SW480 (cell line): Measurements from ENCODE around the gene FBXO46.
"Not testable (repeated sequence)": the region's sequence is repeated elsewhere in the genome, so short reads cannot be mapped to it uniquely, and the experiment has no call there.

Experiments
- DNase-seq: peaks from one replicate; pipeline ENCODE4 v3.0.0-alpha.2; 2016; ENCODE audit warnings: low spot score

FBXO46 gene

DNA sequence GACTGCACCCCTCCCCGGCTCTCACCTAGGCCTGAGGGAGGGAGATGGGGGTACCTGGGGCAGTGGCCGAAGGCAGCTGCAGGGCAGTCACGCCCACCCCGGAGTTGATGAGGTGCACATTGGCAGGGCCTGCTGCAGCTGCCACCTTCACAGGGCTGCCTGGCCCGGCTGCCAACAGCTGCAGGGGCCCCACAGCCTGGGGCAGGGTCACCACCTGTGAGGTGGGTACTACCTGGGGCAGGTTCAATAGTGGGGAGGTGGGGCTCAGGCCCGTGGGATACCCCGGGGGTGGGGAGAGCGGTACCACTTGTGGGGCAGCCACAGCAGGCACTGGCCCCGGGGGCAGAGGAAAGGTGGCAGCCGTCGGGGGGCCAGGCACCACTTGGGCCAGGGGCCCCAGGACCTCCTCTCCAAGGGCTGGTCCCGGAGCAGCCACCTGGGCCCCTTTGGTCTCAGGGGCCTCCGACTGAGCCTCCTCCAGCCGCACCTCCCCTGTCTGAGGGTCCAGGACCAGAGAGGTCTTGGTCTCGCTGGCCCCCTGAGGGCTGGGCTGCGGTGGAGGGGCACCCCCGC is 35.7 kb upstream of the FBXO46 start:
- DNase-seq, result no peak

DNA sequence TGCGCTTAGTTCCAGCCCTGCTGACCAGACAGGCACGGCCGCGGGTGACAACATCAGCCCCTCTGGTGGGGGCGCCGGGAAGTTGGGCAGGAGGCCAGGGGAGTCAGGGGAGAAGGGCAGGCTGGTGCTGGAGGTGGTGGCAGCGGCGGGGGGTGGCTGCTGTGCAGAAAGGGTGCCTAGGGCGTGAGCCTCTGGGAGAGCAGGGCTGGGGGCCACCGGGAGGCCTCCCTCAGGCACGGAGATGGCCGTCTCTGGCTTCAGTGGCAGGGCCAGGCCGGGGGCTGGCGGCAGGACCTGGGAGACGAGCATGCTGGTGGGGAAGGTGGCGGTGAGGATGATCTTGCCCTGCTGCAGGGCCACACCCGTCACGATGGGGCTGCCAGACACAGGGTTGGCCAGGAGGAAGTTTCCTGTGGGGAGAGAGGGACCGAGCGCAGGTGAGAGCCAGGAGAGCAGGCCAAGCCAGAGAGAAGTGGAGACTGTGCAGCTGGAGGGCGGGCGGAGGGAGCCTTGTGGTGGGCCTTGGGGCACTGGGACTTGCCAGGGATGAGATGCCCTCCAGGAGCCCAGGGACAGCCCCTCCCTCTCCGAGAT is 35.1 kb upstream of the FBXO46 start:
- DNase-seq, result no peak

DNA sequence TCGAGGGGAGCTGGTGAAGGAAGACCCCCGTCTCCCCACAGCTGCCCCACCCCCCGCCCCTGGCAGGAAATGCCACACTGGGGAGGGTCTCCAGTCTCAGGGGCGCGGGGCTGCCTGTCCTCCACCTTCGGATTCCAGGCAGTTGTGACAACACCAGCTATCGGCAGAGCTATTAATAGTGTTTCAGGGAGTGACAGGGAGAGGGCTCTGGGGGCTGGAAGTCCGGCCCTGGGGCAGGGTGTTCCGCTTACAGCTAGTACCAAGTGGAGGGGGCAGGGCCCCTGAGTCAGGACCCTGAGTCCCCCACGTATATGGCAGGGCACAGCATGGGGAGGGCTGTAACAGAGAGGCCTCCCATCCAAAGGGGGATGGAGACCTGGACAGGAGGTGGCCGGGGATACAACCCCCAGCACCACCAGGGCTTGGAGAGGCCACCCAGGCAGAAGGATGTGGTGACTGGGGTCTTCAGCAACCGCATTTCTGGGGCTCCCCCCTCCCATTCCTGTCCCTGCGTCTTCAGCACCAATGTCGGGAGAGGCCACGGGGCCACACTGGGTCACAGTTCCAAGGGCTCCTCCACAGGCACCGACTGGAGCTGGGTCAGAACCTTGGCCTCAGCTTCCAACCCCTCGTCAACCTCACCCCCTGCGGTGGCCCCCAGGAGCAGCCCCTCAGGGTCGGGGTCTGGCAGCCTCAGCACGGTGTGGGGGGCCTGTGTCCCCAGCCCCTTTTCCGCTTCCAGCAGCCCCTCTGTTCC is 34.4 kb upstream of the FBXO46 start:
- no peak for DNase-seq

DNA sequence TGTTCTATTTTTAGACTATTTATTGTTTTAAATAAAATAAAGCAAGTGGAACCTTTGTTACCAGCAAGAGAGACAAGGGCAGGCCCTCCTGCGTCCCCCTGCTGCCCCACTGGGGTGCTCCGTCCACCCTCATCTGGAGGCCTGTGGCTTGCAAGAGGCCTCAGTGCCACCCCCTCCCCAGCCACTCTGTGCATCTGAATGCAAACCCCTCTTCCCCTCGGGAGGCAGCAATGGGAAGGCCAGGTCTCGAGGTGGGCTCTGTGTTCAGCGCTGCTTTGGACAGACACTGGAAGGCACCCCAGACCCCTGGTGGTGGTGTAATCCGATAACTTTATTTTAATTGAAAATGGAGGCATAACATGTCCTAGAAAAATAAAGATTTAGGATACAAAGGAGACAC is 33.8 kb upstream of the FBXO46 start:
- no peak for DNase-seq

DNA sequence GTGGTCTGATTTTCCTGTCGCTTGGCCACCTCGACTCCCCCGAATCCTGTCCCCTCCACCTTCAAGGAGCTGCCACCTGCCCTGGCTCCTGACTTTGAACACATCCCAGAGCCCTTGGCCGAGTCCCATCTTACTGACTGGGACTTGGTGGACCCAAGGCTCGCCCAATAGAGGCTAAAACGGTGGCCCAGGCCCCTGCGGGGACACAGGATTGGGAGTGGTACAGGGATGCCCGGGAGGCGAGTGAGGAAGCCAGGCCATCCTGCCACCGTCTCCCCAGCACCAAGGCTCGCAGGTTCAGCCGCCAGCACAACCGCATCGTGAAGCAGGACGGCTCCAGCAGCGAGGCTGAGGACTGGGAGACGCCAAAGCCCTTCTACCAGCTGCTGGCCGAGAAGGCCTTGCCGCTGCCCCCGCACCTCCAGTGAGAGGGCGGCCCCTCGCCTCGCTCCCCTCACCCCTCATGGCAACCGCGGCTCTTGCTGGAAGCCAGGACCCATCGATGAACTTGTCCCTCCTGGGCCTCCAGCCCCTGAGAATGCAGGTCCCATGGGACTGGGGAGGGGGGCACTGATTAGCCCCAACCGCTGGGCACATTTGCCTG is 33.1 kb upstream of the FBXO46 start:
- no peak for DNase-seq

DNA sequence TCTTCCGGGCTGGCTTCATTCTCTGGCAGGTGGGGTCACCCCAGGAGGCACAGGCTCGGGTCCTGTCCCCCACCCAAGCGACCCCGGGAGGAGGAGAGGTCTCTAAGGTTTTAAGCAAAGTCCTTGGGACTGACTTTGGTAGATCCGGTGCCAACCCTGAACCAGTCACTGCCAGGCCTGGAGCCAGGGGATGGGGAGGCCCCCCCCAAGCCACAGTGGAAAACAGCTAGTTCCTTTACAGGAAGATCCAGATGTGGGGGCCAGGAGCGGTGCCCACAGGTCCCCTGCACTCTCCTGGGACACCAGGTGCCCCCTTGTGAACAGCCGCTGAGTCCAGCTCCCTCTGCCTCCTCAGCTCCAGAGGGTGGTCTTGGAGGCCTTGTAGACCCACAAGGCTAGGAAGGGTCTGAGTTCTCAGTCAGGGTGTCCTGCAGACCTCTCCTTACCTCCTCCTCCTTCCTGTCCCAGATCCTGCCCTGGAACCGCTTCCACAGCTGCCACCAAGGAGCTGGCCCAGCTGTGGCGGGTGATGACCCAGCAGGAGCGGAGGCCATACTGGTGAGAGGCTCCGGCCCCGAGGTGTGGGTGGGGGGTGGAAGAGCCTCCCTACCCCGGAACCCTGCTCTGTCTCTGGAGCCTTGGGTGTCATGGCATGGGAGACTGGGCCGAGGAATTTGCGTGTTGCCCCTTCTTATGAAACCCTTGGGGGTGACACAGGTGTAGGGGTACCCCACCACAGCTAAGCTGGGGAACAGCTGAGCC is 32.4 kb upstream of the FBXO46 start:
- DNase-seq, result no peak

DNA sequence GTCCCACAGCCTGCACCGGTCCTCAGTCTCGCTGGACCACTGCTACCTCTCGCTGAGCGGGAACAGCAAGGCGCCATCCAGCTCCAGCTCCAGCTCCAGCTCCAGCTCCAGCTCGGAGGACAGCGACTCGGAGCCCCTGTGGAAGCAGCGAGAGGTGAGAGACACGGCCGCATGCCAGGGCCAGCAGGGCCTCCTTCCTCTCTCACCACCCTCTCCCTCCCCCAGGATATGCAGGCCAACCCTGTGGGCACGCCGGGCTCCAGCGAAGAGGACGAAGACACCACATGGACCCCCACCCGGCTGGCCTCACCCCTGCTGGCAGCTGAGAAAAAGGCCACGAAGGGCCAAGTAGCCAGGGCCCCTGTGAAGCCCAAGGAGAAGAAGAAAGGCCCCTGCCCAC is 31.0 kb upstream of the FBXO46 start:
- no peak for DNase-seq

DNA sequence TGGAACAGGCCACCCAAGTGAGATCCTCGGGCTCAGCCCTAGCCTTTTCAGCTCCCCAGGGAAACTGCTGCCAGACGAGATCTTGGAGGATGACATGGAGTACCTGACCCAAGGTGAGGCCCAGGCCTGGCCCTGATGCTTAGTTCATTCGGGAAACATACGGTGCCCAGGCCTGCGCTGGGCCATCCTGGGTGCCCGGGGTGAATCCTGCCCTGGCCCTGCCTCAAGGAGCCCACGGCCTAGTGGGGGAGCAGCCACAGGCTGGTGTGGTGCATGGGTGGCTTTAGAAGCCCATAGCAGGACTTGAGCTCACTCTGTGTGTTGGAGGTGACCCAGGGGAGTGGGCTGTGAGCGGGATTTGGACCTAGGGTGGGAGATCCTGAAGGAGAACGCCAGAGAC is 28.2 kb upstream of the FBXO46 start:
- DNase-seq, result no peak

DNA sequence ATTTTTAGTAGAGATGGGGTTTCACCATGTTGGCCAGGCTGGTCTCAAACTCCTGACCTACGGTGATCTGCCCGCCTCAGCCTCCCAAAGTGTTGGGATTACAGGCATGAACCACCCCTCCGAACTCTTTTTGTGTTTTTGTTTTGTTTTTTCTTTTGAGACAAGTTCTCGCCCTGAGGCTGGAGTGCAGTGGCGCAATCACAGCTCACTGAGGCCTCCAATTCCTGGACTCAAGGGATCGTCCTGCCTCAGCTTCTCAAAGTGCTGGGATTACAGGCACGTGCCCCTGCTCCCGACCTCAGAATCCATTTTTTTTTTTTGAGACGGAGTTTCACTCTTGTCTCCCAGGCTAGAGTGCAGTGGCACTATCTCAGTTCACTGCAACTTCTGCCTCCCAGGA is 27.0 kb upstream of the FBXO46 start:
- no peak for DNase-seq

DNA sequence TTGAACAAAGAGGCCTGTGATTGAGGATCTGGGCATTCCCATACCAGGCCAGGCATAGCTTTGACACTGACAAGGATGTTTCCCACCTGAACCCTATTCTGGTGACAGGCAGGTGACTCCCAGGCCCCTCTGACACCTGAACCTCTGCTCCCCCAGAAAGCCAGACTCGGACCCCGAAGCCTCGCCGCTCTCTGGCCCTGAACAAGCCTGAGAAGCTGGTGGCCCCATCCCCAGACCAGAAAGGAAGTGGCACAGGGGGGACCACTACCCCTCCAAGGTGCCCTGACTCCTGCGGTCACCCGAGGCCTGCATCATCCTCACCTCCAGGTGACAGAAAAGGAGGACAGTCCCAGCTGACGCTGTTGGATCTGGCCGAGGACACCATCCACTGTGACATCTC is 23.6 kb upstream of the FBXO46 start:
- no peak for DNase-seq

DNA sequence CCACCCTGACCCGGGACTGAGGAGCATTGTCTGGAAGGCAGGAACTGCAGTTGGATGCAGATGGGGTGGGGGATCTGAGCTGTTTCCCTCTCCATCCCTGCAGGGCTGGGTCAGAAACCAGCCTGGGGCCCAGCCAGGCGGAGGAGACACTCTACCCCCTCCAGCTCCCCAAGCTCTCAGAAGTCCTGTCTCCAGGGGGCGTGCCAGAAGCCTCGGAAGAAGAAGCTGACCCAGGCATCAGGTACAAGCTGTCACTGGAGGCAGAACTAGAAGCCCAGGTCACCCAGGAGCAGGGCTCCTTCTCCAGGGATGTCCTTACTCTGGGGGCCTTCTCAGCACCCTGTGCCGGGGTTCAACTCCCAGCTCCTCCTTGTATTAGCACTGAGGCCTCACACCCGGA is 22.9 kb upstream of the FBXO46 start:
- DNase-seq, result no peak

DNA sequence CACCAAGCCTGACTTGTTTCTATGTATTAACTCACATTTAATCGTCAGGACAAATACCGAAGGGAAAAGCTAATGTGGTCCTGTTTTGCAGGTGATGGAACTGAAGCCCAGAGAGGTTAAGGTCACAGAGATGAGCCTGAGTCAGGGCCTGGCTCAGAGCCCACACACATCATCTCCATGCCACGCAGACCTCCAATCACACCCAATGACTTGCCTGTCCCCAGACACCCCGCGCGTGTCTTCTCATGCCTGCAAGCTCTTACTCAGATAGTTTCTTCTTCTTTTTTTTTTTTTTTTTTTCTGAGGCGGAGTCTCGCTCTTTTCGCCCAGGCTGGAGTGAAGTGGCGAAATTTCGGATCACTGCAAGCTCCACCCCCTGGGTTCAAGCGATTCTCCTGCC is 21.9 kb upstream of the FBXO46 start:
- DNase-seq, result no peak

DNA sequence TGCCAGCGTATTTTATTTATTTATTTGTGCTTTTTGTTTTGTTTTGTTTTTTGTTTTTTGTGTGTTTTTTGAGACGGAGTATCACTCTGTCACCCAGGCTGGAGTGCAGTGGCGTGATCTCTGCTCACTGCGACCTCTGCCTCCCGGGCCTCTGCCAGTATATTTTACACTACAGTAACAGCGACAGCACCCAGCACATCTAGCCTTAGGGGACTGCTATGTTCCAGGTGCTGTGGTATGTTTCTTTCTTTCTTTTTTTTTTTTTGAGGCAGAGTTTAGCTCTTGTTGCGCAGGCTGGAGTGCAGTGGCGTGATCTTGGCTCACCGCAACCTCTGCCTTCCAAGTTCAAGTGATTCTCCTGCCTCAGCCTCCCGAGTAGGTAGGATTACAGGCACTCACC is 20.8 kb upstream of the FBXO46 start:
- DNase-seq, result not testable (repeated sequence)

DNA sequence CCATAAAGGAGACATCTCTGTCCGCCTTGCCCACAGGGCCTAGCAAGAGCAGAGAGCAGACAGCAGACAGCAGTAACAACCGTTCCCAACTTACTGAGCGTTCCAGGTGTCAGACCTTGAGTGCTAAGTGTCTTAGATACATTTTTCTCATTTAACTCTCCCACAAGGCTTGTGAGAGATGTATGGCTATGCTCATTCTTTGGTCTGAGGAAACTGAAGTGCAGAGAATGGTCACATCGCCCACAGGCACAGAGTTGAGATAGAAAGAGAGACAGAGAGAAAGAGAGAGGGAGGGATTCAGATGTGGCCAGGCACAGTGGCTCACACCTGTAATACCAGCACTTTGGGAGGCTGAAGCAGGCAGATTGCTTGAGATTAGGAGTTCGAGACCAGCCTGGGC is 16.8 kb upstream of the FBXO46 start:
- no peak for DNase-seq

DNA sequence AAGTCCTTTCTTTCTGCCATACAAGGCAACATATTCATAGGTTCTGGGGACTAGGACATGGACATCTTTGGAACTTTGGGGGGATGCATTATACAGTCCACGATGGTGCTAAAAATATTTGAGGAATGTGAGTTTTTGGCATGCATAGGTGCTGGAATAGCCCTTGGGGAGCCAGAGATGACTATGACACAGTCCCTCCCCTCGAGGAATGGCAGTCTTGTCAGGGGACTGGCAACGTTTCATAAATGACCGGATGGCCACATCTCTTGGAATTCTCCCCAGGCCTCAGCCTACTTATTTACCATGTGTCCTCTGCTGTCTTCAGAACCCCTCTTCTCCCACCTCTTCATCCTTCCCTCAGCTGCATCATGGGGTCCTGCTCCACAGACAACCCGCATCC is 16.2 kb upstream of the FBXO46 start:
- DNase-seq, result no peak

DNA sequence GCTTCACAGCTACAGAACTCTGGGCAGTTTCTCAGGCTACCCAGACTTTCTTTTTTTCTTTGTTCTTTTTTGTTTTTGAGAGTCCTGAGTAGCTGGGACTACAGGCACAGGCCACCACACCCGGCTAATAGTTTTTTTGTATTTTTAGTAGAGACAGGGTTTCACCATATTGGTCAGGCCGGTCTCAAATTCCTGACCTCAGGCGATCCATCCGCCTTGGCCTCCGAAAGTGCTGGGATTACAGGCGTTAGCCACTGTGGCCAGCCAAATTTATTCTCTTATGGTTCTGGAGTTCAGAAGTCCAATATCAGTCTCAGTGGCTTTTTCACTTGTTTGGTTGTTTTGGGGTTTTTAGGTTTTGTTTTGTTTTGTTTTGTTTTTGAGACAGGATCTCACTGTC is 14.9 kb upstream of the FBXO46 start:
- no peak for DNase-seq

DNA sequence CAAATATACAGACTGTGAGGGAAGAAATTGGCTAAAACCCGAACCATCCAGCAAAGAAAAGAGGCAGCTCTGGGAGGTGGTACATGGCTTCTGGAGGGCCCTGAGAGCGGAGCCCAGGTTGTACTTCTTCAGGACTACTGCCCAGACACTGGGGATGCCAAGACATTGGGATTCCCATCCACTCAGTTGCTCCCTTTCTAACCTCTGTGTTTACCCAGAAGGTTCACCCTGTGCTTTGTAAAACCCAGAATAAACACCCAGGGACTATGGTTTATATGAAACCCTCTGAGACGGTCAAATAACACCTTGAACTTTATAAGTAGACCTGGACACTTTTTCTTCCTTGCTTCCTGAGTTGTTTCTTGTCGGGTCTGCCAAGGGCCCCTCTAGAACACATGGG is 12.3 kb upstream of the FBXO46 start:
- DNase-seq, result no peak

DNA sequence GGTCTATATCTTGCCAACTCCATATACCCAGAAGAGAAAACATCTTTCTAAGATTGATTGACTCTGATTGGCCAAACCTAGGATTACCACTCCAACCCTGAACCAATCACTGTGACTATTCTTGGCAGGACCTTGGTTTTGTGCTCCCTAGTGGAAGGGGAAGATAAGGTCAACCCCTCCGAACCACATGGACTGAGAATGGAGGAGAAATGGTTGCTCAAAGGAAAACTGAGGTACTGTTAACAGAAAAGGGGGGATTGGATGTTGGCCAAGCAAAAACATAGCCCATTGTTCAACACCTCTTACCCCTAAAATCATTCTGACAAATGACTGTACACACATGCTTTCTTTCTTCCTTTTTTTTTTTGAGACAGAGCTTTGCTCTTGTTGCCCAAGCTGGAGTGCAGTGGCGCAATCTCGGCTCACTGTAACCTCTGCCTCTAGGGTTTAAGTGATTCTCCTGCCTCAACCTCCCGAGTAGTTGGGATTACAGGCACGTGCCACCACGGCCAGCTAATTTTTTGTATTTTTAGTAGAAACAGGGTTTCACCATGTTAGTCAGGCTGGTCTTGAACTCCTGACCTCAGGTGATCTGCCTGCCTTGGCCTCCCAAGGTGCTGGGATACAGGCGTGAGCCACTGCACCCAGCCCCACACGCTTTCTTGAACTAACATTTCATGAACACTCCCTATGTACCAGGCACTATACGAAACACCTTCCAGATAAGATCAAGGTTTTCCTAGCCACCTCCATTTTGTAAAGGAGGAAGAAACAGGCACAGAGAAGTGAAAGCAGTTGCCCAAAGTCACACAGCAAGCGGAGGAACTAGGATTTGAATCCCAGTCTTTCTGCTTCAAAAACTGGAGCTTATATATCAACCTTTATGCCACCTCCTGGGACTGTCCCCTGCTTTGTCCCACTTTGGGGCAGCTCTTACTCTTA is 9.1 kb upstream of the FBXO46 start:
- peak; percentile 25 for DNase-seq

DNA sequence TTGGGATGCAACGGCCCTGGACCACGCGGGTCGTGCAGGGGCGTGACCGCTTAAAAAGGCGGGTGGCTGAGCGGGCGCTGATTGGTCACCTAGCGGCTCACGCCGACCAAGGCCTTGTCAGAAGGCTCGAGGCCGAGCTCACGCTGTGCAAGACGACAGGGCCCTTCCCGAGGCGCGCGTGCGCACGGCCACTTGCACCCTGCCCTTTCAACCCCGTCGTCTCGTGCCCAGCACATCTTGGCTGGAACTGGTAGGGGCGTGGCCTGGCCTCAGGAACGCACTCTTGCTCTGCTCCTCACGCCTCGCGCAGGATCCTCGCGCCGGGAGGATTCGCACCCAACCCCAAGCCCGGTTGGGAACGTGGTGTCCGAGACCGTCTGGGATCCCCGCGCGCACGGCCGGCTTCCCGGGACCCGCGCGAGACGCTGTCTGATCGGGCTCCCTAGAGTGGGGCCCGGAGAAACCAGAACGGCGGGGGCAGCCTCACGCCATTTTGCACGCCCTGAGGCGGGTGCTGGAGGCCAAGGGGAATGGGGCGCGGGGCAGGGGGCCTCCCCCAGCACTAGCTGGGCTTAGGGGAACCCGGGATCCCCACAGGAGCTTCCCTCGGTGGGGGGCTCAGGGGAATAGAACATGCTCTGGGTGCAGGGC is 2.6 kb upstream of the FBXO46 start, which contains the start of gene MEIOSIN:
Gene MEIOSIN (plus strand): TSS at position 280 of the 651 bp plus-strand sequence. CDS start 1,938 bp downstream, outside the sequence.
- DNase-seq, result no peak

DNA sequence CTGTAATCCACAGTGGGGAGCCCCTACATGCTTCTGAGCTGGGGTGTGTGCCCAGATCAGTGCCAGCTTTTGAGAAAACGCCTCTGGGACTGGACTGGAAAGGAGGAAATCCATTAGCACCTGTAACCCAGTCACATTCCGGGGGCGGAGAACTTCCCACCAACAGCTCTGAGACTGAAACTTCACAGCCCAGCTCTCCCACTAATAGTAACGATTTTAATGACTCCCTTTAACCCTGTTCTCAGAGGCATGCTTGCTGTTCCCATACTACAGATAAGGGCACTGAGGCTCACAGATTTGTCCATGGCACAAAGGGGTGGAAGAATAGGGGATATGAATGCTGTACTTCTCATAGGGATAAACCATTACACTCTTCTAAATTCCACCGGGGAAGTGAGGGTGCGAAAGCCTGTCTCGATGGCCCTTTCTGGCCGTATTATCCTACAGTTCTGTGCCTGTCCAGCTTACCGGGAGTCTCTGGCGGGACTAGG is 851 bp downstream of the FBXO46 start:
- peak; percentile 33 for DNase-seq

DNA sequence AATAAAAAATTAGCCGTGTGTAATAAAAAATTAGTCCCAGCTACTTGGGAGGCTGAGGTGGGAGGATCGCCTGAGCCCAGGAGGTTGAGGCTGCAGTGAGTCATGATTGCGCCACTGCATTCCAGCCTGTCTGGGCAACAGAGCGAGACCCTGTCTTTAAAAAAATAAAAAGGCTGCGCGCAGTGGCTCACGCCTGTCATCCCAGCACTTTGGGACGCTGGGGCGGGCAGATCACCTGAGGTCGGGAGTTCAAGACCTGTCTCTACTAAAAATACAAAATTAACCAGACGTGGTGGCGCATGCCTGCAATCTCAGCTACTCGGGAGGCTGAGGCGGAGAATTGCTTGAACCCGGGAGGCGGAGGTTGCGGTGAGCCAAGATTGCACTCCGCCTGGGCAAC is 2.0 kb downstream of the FBXO46 start:
- DNase-seq, result not testable (repeated sequence)
